NCI-H82 treated with DMSO at 0.1 percent for 48 hours (cell line): ENCODE results near the gene APBA2.

Experiments used
- DNase-seq: peaks from one replicate; lab custom pipeline; 2025; ENCODE audit not compliant: unreplicated experiment; lab: John Stamatoyannopoulos, UW

The APBA2 gene

DNA sequence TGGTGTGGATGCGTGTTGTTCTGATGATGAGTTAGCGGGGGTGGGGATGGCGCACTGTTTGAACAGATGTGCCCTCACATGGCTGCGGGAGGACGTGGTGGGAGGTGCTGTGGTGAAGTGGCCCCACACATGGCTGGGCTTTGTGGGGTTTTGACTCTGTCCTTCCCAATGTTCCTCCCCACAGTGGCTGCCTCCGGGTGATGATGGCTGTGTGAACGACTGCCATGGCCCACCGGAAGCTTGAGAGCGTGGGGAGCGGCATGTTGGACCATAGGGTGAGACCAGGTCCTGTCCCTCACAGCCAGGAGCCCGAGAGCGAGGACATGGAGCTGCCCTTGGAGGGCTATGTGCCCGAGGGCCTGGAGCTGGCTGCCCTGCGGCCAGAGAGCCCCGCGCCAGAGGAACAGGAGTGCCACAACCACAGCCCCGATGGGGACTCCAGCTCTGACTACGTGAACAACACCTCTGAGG, 167.9 kb downstream of the APBA2 start:
- DNase-seq = no peak

DNA sequence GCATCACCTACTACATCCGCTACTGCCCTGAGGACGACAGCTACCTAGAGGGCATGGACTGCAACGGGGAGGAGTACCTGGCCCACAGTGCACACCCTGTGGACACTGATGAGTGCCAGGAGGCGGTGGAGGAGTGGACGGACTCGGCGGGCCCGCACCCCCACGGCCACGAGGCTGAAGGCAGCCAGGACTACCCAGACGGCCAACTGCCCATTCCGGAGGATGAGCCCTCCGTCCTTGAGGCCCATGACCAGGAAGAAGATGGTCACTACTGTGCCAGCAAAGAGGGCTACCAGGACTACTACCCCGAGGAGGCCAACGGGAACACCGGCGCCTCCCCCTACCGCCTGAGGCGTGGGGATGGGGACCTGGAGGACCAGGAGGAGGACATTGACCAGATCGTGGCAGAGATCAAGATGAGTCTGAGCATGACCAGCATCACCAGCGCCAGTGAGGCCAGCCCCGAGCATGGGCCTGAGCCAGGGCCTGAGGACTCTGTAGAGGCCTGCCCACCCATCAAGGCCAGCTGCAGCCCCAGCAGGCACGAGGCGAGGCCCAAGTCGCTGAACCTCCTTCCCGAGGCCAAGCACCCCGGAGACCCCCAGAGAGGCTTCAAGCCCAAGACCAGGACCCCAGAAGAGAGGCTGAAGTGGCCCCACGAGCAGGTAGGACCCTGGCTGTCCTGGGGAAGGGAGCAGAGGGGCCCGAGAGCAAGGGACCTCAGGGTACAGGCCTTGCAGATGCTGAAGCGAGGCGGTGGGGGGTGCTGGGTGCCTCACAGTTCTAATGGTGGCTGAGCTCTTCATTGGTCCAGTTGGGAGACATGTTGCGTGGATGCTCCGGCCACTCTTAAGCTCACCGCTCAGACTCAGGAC, 168.6 kb downstream of the APBA2 start:
- no peak for DNase-seq

- DNase-seq = no peak
Observed at GRCh38 chr15:29055876-29056275, 170.1 kb downstream of the APBA2 start.

DNA sequence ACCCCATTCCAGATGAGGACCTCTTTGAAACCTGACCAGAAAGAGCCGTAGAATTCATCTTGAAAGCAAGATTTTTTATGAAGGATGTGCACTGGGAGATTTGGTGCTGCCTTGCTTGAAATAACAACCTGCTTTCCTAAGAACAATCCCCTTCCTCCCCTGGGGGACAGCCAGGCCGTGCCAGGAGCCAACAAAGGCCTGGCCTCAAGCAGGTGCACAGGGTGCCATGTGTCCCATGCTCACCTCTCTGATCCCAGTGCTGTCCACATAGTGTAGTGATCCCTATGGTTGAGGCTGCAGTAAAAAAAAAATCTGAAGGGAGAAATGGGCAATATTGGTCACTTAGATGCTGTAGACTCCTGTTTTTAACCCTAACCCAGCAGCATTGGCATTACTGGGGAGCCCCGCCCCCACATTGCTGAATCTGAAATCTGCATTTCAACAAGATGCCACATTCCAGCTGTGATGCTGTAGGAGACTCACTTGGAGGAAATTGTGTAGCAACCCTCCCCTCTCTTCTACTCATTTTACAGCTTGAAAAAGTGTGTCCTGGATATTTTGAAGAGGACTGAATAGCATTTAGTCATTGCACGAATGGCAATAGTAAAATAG, 171.2 kb downstream of the APBA2 start:
- no peak for DNase-seq

GRCh38 chr15:29057856-29058255, 172.1 kb downstream of the APBA2 start:
- no peak for DNase-seq

DNA sequence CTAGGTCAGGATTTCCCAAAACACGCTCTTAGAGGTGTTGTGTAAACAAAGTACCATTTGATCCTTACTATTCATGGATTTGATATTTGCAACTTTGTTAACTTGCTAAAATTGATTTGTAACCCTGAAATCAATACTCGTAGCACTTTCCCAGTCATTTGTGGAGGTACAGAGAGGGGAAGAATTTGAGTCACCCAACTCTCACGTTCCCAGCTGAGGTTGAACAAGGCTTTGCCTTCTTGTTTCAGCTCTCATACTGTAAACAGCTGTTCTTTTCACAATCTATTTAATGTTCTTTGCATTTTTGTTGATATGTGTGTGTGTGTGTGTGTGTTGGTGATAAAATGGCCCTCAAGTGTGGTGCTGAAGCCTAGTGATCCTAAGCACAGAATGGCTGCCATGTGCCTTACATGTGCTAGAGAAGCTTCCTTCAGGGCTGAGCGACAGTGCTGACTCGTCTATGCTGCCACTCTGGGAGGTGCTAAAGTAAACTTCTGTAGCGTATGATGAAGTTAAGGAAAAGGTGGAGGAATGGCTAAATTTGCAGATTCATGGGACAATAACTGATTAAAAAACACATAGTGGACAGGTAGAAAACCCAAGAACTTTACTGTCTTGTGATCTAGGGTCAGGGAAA, 173.2 kb downstream of the APBA2 start:
- no peak for DNase-seq

DNA sequence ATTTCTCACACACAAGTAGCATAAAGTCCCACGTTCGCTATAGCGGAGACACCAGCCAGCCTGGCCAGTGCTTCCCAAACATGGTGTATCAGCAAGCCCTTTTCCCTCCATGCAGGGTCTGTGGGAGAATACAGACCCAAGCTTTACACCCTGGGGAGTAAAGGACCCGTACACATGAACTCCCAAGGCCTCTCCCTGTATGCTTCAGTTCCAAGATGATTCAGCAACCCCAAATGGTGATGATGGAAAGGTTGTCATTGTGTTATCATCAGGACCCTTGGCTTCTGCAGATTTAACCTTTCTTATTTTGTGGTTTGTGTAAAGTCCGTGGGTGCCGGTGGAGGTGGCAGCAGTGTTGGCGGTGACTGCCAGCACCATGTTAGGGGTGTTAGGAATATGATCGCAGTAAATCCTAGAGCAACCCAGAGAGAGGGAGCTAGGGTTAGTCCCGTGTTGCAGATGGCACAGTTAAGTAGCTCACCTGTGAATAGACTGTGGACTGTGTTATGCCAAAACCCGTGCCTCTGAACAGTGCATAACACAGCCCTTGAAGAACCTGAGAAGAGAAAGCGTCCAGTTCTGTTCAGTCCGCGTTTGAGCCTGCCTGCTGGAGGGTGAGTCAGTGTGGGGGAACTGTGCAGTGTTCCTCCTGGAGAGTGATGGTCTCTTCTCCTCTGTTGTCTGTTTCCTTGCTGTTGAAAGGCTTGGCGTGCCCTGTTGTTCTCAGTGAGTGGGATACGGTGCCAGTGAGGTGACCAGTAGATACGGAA, 174.3 kb downstream of the APBA2 start:
- DNase-seq = no peak

DNA sequence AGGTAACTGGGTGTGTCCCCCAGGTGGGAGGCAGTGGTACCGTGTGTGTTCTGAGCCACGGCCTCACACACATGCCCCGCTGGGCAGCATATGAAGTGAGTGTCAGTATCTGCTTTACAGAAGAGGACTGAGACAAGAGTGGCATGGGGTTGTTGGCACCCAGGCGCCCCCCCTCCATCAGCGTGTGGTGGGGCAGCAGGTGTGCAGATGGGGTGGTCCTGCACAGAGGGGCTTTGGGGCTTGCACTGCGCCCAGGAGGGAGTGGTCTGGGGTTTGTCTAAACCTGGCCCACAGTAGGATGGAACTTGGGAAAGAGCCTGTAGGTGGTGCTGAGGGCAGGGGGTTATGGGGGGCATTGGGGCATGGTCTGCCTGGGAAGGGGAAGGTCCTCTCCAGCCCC, 176.0 kb downstream of the APBA2 start:
- no peak for DNase-seq

DNA sequence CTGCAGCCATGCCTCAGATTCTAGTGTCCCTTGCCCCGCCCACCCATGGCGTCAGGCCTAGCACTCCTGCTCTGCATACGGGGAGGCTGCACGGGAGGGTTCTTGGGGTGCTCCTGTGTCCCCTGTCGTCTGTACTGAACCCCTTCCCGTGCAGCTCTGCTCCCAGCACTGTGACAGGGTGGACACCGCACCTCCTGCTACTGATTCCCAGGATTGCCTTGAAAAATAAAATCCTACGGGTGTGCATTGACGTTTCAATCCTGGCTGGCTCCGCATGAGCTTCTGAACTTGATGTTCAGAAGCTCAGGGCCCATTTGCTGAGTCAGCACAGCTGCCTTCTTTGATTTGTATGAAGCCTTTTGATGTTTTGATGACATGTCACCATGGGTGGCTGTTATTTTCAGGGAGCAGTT, 176.4 kb downstream of the APBA2 start:
- no peak for DNase-seq

DNA sequence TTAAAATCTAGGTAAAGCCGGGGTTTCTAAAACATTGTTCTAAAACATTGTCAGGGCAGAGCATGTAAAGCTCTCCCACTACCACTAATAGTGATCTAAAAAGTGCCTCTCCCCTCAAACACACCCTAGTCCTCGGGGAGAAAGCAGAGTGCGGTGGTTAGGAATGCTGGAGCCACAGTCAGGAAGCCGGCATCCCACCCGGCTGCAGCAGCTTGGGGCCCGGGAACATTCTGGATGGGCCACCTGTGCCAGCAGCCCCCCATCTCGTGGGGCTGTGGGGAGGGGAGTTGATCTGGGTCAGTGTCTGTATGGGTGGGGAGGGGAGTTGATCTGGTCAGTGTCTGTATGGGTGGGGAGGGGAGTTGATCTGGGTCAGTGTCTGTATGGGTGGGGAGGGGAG, 176.9 kb downstream of the APBA2 start:
- DNase-seq = no peak

DNA sequence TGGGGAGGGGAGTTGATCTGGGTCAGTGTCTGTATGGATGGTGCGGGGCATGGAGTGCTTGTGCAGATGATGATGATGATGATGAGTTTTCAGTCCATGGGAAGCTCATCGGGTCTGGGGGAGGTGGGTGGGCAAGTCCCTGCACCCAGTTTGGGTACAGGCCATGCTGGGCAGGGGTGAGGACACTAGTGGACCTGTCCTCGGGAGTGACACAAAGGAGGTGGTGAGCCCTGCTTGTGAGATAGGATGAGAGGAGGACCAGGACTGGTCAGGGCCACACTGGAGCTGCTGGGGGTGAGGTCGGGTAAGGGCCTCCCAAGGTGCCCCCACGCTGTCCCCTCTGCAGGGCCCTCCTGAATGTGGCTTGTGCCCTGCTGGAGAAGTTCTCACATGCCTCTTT, 177.9 kb downstream of the APBA2 start:
- no peak for DNase-seq

- no peak for DNase-seq
Observed at GRCh38 chr15:29064290-29064689, 178.5 kb downstream of the APBA2 start.

DNA sequence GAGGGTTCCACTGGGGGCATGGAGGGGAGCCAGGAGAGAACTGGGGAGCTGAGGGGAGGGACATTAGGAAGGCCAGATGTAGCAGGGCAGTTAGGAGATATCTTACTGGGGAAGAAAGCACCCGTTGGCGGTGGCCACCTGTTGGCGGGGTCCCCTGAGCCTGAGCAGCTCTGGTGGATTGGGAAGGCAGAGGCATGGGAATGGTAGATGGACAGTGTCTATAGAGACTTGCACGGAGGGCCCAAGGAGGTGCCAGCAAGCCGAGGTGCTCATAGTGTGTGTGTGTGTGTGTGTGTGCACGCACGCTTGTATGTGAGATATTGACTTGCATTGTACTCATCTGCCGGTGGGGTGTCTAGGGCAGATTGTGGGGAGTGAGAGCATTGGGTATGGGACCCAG, 179.0 kb downstream of the APBA2 start:
- no peak for DNase-seq

DNA sequence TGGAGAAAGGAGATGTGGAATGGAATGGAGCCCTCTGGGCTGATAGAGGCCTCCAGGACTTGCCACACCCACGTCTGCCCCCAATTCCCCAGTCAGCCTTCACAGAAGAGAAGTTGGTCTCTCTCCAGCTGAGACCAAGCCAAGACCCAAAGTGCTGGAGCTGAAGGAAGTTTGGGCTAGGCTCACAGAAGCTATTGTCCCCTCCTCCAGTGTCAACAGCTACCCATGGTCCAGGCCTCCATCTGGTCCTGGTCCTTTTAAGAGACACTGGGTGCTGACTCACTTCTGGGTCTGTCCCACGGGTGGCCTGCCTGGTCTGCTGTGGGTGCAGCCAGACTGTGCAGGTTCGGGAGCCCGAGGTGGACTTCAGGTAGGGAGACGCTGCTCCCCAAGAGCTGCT, 179.8 kb downstream of the APBA2 start:
- no peak for DNase-seq

- DNase-seq = no peak
Observed at GRCh38 chr15:29066310-29066709, 180.5 kb downstream of the APBA2 start.

GRCh38 chr15:29066838-29067237, 181.1 kb downstream of the APBA2 start:
- no peak for DNase-seq

DNA sequence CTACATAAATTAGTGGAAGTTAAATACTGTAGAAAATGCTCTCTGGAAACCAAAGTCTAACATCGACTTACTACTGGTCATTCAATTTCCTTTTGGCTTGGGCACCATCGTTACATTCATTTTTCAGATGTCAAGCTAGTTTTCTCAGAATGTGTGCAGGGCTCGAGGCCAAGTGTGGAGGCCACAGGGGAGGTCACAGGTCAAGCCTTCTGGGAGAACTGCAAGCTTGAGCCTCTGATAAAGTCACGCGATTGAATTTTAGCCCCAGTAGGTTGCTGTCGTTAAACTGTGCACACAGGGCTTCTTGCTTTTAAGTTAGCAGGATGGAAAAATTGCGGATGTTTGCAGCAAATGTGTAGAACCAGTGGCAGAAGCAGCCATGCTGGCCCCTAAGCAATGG, 182.2 kb downstream of the APBA2 start:
- no peak for DNase-seq

DNA sequence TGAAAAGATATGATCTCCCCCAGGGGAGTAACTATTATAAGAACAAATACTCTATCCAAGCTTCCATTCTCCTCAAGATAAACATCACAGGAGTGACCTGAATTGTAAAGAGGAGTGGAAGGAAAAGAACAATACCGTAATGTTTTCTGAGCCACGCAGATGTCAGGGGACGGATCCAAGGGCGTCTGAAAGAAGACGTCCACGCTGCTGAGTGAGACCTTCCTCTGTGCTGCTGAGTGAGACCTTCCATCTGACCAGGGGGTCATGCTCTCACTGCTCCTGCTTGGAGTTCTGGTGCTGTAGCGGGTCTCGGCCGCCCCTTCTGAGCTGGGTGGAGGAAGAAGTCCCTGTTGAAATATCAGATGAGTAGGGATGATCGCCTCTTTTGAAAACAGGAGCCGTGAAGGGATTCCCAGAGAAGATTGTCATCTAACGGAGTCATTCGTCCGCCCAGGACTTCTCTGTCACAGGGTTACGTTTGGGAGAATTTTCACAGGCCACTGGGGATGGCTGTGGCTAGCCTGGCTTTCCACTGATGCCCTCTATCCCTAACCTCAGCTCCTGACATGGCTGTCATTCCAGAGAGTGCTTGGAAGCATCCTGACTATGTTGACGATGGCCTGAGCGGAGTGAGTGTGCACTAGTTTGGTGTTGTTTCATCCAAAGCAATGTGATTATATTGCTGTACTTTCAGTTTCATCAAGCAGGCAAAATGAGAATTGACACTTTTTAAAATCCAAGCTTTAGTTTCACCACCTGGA, 184.9 kb downstream of the APBA2 start:
- DNase-seq = no peak

DNA sequence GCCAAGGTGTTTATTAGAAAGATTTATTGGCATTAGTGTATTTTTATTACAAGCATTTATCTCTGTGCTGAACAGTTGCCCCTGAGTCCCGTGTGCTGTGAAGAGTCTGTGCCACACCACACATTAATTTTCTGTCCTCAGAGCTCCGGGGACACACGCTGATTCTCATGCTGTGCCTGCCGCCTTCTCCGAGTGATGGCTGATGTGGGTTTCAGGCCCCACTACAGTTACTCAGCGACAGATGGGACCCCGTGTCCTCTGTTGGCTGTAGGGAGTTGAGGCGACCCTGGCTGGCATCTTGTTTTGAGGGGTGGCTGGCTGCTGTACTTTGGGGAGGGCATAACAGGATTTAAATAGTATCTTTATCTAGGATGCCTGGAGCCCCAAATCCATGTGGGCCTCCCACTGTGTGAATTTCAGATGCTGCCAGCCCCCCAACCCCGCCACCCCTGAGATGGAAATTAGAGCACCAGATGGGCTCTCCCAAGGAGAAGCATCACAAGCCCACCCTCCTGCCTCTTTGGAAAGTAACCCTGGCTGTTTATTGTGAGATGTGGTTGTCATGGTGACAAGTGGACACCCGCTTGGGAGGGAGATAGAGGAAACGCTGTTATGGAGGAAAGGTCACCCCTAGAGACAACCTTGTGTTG, 185.6 kb downstream of the APBA2 start:
- no peak for DNase-seq

DNA sequence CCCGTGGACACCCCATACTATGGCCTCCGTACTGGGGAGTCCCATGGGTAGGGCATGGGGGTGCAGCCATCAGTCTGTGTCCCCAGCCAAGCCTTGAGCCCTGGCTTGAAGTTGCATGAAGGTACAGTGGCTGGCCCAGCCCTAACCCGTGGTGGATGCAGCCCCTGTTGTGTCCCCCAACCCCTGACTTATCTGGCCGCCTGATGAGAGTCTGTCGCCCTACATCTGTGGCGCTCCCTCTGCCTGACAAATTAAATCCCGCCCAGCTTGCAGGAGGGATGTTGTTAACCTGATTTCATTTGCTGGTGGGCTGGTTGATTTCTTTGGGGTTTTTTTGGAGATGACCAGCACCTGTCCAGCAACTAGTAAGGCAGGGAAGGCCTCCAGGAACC, 186.1 kb downstream of the APBA2 start:
- DNase-seq = no peak
